GM21526 (cell line): ENCODE data around the gene TPK1.
"Not testable (repeated sequence)": the region's sequence is repeated elsewhere in the genome, so short reads cannot be mapped to it uniquely, and the experiment has no call there.

ENCODE experiments used
- ATAC-seq: cut with Tn5 transposase; IDR thresholded peaks from one replicate; pipeline ENCODE4 v1.9.1; 2021; ENCODE audit warnings: moderate library complexity; ENCODE audit not compliant: unreplicated experiment, low FRiP score

Gene TPK1

DNA sequence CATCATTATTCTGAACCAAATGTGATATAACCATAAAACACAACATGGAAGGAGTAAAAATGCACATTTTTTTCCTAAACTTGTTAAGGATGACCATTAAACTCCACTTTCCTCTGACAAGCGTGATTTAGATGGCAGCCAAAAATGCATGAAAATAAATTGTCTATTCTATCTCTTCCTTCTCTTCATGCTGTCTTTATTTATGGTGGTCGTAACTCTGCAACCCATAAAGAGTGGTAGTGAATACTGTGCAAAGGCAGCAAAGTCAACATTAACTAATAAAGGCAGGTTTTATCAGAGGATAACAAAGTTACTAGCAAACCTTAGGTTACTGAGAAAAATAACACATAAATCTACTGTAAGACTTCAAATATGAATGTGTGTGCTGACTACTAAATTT is 106.6 kb downstream of the TPK1 start:
- no peak for ATAC-seq

GRCh38 chr7:144728551-144728950 is 107.3 kb downstream of the TPK1 start:
- ATAC-seq: no peak

GRCh38 chr7:144726840-144727239 is 109.0 kb downstream of the TPK1 start:
- ATAC-seq: not testable (repeated sequence)

DNA sequence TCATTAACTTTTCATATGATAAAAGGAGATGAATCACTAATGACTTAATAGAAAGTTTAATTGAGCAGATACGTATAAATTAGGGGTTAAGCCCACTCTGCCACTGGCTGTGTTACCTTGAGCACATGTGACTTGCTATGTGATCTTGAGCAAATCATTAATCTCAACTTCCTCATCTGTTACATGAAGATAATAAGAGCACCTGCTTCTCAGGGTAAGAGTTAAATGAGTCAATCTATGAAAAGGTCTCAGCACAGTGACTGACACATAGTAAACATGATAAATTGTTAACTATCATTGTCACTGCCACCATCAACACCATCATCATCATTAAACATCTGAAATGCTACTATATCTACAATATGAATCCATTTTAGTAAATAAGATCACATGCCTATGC is 110.8 kb downstream of the TPK1 start:
- peak; percentile 82 for ATAC-seq

DNA sequence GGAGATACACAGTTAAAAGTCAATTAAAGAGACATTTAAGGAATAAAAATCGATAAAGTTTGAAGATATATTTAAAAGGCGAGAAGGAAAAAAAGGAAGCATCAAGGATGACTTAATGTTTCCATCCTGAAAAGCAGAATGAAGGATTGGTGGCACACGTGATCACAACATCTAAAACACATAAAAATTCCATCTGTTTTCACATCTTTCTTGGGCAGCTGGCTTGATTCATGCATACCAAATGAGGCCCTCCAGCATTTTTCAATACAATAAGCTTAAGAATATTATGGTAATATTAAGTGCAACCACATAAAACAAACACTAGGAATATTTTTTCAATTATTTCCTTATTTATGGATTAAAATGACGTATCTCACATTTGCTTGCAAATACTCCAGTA is 112.6 kb downstream of the TPK1 start:
- ATAC-seq: no peak

GRCh38 chr7:144720710-144721109 is 115.1 kb downstream of the TPK1 start:
- no peak for ATAC-seq

DNA sequence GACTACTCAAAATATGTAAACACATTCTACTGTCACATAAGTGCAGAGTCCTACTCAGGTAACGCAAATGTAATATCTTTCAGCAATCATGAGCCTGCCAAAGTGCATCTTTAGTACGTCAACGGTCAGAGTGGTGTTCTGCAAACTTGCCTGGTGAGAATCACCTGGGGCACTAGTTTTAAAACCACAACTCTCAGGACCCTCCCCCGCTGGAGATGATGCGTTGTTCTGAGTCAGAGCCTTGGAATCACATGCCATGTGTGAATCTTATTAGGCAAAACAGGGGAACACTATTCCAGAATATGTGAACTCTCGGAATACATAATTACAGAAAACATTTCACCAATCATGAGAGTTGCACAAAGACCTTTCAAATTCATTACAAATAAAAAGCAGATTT is 115.7 kb downstream of the TPK1 start:
- ATAC-seq: no peak

DNA sequence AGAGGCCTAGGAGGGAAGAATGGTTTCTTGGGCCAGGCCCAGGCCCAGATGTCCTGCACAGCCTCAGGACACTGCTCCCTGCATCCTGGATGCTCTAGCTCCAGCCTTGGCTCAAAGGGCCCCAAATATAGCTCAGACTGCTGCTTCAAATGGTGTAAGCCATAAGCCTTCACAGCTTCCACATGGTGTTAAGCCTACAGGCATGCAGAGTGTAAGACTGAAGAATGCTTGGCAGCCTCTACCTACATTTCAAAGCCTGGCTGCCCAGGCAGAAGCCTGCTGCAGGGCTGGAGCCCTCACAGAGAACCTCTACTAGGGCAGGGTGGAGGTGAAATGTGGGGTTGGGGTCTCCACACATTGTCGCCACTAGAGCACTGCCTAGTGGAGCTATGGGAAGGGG is 118.1 kb downstream of the TPK1 start:
- ATAC-seq: no peak

DNA sequence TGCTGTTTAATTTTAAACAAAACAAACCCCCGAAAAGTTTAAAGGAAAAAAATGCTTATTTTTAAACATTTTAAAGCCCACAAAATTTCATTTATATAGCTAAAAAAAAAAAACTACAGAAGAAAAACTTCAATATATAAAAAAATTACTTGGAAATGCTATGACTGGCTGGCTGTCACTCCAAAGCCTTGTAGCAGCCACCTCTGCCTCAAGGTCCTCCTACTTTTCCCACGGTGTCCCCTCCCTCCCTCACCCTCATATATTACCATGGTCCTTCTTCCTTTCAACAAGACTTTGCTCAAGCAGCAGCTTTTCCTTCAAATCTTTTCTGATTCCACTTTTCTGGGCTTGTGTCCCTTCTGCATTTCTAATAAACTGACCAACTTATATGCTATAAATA is 122.0 kb downstream of the TPK1 start:
- no peak for ATAC-seq

- no peak for ATAC-seq
These were observed 125.1 kb downstream of the TPK1 start for GRCh38 chr7:144710791-144711190.

DNA sequence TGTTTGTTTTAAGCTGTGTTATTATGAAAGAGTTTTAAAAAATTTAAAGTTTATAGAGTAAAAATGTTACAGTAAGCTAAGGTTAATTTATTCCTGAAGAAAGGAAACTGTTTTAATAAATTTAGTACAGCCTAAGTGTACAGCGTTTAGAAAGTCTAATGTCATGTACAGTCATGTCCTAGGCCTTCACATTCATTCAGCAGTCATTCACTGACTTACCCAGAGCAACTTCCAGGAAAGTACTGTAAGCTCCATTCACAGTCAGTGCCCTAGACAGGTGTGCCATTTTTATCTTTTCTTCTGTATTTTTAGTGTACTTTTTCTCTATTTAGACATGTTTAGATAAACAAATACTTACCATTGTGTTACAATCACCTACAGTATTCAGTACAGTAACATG is 126.8 kb downstream of the TPK1 start:
- ATAC-seq: no peak

GRCh38 chr7:144691240-144691639 is 144.6 kb downstream of the TPK1 start:
- ATAC-seq: no peak

DNA sequence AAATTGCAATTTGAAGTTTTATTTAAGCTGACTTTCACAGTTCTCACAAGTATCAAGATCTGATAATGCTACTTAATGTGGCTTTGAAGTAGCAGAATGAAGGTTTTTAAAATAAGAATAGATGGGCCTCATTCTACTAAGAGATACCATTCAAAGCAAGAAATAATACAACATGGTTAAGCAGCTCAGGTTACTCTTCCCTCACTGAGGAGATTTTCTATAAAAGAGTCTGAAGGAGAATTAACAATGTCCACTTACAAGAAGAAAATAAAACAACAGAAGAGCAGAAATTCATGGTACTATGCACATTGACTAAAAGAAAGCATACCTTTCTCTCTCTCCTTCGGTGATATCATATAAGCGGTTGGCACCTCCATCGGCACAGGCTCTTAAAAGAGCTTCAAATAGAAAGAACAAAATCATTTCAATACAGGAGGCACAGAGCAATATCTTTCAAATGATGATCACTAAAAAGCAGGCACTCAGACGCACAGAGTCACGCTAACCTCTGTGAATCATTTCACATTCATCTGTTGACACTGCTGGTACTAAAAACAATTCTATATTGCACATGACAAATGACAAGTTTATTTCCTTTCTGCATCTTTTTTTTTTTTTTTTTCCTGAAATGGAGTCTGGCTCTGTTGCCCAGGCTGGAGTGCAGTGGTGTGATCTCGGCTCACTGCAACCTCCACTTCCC is 153.1 kb downstream of the TPK1 start:
- ATAC-seq: no peak

DNA sequence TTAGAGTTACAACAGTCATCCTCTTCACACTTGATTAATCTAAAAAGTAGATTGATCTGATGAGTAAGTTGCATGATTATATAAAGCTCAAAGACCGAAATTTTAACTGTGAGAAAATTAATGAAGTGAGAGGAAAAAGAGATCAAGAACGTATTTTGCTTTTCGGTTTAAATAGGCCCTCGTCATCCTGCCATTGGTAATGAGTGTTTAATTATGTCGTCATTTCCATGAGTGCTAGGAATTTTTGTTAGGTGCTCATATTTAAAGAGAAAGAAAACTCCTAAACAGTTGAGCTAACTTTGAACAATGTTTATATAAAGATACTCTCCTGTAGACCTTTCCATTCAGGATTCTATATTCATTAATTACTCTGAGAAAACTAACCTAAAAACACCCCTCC is 159.4 kb downstream of the TPK1 start:
- ATAC-seq: no peak

- ATAC-seq: no peak
These were observed 161.3 kb downstream of the TPK1 start for GRCh38 chr7:144674550-144674949.

DNA sequence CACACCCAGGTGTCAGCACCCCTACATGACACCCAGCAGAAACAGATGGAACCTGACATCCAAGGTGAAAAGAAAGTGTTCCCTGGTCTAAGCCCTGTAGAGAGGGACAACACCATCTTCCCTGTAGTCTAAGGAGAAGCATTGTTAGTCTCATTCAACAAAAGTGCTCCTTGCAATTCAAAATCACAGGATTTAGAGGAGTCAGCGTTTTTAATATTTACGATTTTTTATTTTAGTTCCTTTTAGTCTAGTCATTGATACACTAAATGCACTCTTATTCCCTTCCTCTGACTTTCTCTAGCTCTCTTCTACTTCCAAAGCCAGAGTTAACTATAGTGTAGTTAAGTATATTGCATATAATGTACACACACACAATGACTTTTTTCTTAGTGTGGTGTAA is 163.0 kb downstream of the TPK1 start:
- no peak for ATAC-seq

- ATAC-seq: no peak
These were observed 164.4 kb downstream of the TPK1 start for GRCh38 chr7:144671429-144671828.

GRCh38 chr7:144670218-144670617 is 165.6 kb downstream of the TPK1 start:
- ATAC-seq: no peak

DNA sequence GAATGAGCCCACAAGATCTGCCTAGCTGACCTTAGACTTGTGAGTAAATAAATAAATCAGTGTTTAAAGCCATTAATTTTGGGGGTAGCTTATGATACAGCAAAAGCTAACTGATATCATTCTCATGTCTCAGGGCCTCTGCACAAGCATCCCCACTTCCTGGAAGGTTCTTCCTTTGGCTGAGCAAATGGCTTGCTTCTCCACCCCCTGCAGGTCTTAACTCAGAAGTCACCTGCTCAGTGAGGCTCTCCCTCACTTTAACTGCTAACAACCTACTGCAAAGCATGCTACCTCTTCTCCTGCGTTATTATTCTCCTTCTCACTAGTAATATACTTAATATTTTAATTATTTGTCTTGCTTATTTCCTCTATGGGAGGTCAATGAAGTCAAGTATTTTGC is 167.3 kb downstream of the TPK1 start:
- no peak for ATAC-seq

DNA sequence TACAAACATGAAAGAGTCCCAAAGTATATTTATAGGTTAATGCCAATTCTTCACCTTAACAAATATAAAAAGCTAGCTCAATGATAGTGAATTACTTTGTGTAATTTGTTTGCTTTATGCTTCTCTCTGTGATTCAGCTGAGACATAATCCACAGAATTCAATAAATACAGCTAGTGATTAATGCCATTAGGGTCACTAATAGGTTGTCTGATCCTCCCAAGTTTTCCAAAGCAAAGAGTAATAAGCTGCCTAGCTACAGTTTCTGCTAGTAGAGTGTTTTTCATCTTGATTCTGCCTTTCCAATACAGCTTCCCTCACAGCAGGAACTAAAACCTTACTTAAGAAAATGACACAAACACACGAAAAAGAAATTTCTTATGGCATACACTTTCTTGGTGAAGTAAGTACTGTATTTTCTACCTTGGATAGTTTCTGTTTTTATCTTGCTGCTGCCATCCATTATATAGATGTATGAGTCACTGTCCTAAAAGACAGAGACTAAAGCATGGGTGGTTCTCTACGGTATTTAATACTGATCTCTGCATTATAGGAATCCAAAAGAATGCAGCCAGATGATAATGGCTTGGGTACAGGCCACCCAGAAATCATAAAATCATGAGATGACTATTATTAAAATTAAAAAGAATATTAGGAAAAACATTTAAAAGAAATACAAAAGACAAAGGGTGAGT is 170.0 kb downstream of the TPK1 start:
- ATAC-seq: no peak

DNA sequence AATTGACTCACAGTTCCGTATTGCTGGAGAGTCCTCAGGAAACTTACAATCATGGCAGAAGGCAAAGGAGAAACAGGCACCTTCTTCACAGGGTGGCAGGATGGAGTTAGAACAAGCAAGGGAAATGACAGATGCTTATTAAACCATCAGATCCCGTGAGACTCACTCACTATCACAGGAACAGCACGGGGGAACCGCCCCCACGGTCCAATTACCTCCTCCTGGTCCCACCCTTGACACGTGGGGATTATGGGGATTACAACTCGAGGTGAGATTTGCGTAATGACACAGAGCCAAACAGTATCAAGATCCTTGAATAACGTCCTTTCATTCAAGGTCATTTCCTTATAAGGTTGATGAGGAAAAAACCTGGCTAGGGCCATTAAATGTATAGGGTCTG is 176.6 kb downstream of the TPK1 start:
- no peak for ATAC-seq

GRCh38 chr7:144656965-144657517 is 178.8 kb downstream of the TPK1 start:
- peak; percentile 57 for ATAC-seq
